GM12872 (cell line): Measurements from ENCODE around the gene PCNX2.

Source experiments
- TF ChIP-seq, protein P1 (sequence below): IDR thresholded peaks from 3 replicates; pipeline ENCODE4 v1.5.1; 2011; ENCODE audit warnings: low read depth, mild to moderate bottlenecking, low read length, moderate library complexity; ENCODE audit not compliant: insufficient read depth

The PCNX2 gene

DNA sequence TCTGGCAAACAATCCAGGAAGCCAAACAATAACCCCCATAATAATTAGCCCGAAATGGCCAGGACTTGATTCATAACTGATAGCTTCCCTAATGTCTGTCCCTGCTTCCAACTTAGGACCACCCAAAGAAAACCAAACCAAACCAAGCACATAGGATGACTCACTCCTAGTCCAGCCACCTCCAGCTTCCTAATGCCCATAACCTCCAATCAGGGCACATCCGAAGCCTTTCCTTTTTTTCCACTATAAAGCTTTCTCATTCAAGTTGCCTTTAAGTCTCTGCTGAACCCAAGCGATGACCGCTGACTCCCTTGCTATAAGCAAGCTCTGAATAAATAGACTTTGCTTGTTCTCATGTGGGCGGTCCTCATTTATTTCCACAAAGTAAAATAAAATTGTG is 40.4 kb downstream of the PCNX2 start:
- TF ChIP-seq, protein P1, sequence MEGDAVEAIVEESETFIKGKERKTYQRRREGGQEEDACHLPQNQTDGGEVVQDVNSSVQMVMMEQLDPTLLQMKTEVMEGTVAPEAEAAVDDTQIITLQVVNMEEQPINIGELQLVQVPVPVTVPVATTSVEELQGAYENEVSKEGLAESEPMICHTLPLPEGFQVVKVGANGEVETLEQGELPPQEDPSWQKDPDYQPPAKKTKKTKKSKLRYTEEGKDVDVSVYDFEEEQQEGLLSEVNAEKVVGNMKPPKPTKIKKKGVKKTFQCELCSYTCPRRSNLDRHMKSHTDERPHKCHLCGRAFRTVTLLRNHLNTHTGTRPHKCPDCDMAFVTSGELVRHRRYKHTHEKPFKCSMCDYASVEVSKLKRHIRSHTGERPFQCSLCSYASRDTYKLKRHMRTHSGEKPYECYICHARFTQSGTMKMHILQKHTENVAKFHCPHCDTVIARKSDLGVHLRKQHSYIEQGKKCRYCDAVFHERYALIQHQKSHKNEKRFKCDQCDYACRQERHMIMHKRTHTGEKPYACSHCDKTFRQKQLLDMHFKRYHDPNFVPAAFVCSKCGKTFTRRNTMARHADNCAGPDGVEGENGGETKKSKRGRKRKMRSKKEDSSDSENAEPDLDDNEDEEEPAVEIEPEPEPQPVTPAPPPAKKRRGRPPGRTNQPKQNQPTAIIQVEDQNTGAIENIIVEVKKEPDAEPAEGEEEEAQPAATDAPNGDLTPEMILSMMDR, result no peak

DNA sequence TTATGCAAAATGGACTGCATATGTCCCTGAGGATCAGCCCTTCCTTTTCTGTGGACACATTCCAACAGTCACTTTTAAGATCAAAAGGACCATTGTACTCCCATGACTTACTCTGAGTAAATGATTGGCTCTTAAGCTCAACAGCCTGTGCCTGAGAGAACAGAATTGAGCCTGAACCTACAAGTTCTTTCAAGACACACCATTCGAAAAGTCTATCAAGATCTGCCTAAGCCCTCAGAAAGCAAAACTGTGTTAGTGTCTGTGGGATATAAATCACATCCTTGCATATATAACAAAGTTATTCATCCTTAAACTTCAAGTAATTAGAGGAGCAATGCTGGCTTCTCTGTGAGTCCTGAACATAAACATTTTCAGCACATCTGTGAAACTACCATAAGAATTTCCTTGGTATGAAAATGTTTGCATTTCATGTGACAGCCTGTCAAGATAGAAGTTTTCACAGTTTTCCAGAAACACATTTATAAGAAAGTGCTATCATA is 41.6 kb downstream of the PCNX2 start:
- TF ChIP-seq, protein P1, result no peak

DNA sequence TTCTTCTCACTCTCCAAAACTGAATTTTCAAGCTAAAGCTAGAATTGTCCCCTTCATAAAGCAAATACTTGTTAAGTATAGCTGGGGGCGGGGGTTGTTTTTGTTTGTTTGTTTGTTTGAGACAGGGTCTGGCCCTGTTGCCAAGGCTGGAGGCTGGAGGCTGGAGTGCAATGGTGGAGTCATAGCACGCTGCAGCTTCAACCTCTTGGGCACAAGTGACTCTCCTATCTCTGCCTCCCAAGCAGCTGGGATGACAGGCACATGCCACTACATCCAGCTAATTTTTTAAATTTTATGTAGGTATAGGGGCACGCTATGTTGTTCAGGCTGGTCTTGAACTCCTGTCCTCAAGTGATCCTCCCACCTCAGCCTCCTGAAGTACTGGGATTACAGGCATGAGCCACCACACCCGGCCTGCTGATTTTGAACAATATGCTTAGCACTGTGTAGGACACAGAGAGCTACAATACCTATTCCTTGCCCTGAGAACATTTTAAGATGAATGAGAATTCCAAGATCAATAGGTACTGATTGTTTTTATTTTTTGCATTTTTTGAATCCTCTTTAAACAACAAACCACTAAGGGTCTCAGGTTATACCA is 42.2 kb downstream of the PCNX2 start:
- TF ChIP-seq, protein P1, result no peak

DNA sequence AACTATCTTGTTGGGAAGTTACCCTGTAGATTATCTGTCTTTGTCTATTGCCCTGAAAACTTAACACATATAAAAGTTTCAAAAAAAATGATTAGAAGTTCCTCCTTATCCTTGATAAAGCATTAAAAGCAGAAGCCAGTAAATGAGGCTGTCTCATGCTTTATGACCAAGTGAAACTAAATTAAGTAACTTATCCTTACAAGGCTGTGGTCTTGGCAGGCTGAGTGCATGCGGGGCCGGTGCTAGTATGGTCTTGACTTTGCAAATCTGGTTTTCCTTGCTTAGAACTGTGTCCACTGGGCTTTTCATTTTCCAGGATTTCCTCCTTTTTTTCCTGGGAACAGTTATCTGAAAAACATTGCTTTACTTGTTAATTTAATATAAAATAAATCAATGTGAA is 43.1 kb downstream of the PCNX2 start:
- TF ChIP-seq, protein P1, result no peak

DNA sequence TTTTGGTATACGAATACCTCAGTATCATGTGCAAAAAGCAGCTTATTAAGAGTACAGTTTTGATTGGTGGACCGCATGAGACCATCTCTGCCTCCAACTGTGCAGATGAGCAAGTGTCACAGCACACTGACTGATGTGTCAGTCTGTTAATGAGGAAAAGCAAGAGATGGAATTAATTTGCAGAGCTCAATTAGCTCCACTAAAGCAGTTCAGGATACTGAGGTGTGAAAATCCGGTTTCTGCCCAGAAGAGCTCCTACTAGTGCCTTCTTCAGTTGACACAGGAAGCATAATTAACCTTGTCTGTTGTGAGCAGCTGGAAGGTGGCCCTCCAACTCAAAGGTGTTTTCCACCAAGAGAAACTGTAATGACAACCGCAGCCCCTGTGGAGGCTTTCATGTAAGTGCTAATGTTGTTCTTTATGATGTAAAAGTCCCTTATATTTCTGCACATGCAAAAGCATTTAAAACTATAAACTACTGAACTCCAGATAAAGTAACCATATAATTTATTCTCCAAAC is 44.3 kb downstream of the PCNX2 start:
- TF ChIP-seq, protein P1, result no peak

DNA sequence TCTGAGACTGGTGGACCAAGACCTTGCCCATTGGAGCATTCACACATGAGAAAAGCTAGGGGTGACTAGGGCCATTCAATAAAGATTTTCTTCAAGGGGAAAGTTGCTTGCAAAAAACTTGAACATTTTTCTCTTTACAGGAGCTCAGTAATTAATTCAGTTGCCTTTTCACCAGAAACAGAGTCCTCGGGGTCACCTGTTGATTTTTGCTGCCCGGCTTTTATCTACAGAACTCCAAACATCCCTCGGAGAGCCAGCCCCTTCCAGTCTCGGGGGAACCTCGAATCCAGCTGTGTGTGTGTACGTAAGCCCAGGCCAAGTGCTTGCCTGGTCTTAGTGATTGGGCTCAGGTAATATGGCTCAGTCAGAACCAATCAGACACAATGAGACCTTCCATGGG is 47.5 kb downstream of the PCNX2 start:
- TF ChIP-seq, protein P1, result no peak

DNA sequence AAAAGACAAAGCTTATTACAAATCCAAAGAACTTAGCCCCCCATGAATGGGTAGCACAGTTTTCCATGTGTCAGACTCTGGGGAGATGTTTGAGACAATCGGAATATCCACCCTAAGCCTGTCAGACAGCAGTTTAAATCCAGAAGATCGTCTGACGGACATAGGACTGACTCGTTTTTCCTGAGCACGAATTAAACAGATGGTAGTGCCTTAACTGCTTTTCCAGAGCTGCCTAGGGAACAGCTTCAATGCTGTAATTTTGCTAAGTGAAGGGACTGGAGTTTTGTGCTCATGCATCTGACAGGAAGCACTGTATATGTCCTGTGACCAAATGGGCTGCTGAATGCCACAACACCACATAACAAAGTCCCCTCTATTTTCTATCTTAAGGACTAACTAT is 48.6 kb downstream of the PCNX2 start:
- TF ChIP-seq, protein P1, result no peak
